HTR-8/SVneo (cell line): ENCODE measurements around the gene IL11RA.

ENCODE experiments used
- DNase-seq: peaks from one replicate; pipeline ENCODE4 v3.0.0; 2011; ENCODE audit warnings: low spot score, mixed read lengths; ENCODE audit not compliant: insufficient read length
- FAIRE-seq: peaks from 2 replicates; lab custom pipeline; 2011; peaks lifted over from hg19 to GRCh38; lab: Jason Lieb, UNC

IL11RA gene

GRCh38 chr9:34651876-34652601, at the start of gene IL11RA:
Gene IL11RA (plus strand): TSS chr9:34652185. CDS start chr9:34655218, 3,033 bp downstream.
- FAIRE-seq (peak; percentile 65), DNase-seq (peak; percentile 89)

GRCh38 chr9:34603610-34604231, 48.3 kb upstream of the IL11RA start:
- FAIRE-seq (peak; percentile 81), DNase-seq (peak; percentile 76)

GRCh38 chr9:34606190-34606589, 45.8 kb upstream of the IL11RA start:
- FAIRE-seq (no peak), DNase-seq (no peak)

- no peak for FAIRE-seq
- no peak for DNase-seq
Observed at GRCh38 chr9:34606905-34607304, 45.1 kb upstream of the IL11RA start.

GRCh38 chr9:34607331-34607730, 44.7 kb upstream of the IL11RA start:
- FAIRE-seq (no peak), DNase-seq (no peak)

GRCh38 chr9:34610434-34611206, 41.4 kb upstream of the IL11RA start:
- DNase-seq (no peak), FAIRE-seq (no peak)

GRCh38 chr9:34611251-34611810, 40.7 kb upstream of the IL11RA start:
- no peak for FAIRE-seq

GRCh38 chr9:34611811-34612787, 39.9 kb upstream of the IL11RA start, which contains the start of gene RPP25L:
Gene RPP25L (minus strand): TSS chr9:34612097. CDS start chr9:34611296, 801 bp downstream.
- FAIRE-seq (no peak), DNase-seq (peak; percentile 74)

More at GRCh38 chr9:34611251-34611810, 40.7 kb upstream of the IL11RA start:
- DNase-seq: no peak

- FAIRE-seq (no peak), DNase-seq (peak; percentile 57)
Observed at GRCh38 chr9:34612788-34613390, 39.1 kb upstream of the IL11RA start.

- FAIRE-seq (no peak), DNase-seq (no peak)
Observed at GRCh38 chr9:34615132-34615531, 36.9 kb upstream of the IL11RA start.

- peak; percentile 91 for DNase-seq
- FAIRE-seq: no peak
Observed at GRCh38 chr9:34620061-34620994, 31.7 kb upstream of the IL11RA start, which contains the start of gene DCTN3. Gene DCTN3 (minus strand): TSS chr9:34620495. CDS start chr9:34620464, 31 bp downstream.

GRCh38 chr9:34623374-34624235, 28.4 kb upstream of the IL11RA start:
- DNase-seq: no peak
- FAIRE-seq: no peak

- no peak for FAIRE-seq
- no peak for DNase-seq
Observed at GRCh38 chr9:34624475-34625185, 27.4 kb upstream of the IL11RA start.

- no peak for DNase-seq
- no peak for FAIRE-seq
Observed at GRCh38 chr9:34625186-34625486, 26.8 kb upstream of the IL11RA start.

- no peak for DNase-seq
- no peak for FAIRE-seq
Observed at GRCh38 chr9:34627716-34628655, 24.0 kb upstream of the IL11RA start.
